Muscle of back (tissue), 11 donors: ENCODE results near the gene PRKG1. TPM values are rescaled to one million over a fixed set of nuclear protein-coding genes. Genes with fewer than 3 reads are reported as not detected.

Experiments
- DNase-seq, 3 donors: peaks; one replicate each; pipeline versions ENCODE4 v3.0.0 to v3.0.0-alpha.2; 2013
- polyA plus RNA-seq, 10 donors: library from polyadenylated mRNA; unstranded; fragments of 120-200 nt; gene quantifications; one replicate each; pipeline ENCODE4 v1.2.1, GENCODE V29; 2013; ENCODE audit not compliant: insufficient read length in 10 of 10

PRKG1 gene
- polyA plus RNA-seq, 10 donors: 32.4 to 71.5 (median 45.2) TPM

DNA sequence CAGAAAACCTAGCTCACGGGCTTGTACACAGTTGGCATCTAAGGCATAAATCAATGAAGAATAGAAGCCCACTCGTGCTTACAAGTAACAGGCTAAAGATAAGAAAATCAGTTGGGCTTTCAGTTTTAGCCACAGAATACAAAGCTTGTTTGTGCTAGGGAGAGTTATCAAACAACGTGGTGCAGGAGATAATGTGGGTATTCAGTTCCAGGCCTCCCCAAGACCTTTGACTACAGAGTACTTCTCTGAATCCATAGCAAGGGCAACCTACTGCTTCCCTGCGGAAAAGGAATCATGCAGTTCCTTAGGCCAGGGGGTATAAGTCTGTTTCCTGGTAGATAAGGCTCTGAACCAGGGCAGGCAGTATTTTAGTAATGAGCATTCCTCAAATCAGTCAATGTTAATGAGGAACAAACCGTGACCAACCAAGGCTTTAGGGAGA is 844.6 kb downstream of the PRKG1 start:
- peak in 1 of 3 donors; percentile 24 for DNase-seq

DNA sequence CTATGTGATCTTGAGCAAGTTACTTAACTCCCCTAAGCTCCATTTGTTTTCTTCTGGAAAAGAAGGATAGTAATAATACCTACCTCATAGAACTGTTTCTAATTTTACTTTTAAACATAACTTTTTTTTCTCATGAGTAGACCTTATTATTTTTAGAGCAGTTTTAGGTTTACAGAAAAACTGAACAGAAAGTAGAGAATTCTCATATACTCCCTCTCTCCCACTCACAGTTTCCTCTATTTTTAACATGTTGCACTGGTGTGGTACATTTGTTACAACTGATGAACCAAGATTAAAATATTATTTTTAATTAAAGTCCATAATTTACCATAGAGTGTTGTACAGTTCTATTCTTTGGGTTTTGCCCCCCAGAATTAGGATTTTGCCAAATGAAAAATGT is 846.4 kb downstream of the PRKG1 start:
- no peak for DNase-seq

DNA sequence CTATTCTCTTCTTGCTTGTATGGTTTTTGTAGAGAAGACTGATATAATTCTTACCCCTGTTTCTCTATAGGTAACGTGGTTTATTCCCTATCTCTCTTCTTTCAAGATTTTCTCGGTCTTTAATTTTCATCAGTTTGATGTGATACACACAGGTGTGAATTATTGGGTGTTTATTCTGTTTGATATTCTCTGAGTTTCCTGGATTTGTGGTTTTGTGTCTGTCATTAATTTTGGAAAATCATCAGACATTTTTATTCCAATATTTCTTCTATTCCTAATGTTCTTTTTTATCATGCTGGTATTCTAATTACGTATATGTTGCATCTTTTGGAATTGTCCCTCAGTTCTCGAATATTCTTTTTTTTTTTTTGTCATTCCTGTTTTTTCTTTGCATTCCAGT is 850.1 kb downstream of the PRKG1 start:
- no peak for DNase-seq

DNA sequence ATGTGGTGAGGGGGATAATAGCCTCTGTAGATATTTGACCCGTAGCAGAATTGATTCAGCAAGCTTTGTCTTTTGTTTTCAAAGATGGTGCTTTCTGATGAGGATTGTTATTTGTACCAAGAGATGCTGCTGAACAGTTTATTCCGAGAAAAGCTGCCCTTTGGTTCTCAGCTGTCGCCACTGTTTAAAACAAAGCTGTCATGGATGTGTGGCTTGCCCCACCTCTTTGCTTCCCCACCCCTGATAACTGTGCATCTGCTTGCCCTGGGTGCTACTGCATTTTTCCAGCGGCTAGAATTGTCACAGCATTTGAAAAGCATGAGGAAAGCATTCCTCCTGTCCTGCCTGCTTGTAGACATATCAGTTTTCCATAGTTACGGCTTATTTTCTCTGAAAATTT is 852.0 kb downstream of the PRKG1 start:
- DNase-seq: peak in 1 of 3 donors; percentile 40

DNA sequence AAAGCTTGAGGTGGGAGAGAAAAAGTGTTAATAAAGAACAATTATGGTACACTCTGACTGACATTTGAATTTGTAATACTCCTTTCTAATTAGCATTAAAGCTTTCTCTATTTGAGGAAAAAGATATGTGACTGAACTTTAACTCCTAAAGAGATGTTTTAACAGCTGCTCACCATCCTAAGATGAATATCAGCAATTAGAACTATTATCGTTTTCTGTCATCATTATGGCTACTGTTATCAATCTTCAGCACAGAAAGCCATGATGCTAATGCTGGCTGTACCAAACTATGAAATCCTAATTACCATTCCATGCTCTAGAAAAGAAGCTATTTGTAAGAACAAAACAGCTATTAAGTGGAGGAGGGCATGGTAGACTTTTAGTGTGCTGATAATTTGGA is 853.9 kb downstream of the PRKG1 start:
- no peak for DNase-seq

DNA sequence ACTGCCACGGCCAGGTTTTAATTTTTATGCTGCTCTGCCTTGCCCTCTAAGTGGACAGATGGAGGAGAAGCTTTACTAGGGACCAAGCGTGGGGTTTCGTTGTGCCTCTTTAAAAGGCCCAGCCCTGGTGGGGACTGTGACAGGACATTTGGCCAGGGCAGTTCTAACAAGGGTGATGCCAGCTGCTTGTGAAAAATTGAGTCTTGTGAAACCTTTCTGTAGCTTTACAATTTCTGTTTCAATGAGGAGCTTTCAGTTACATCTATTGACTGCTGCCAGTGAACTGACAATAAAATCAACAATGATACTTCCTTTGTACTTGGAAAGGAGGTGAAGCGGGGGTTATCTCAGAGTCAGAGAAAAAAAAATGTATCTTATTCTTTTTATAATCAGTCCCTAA is 858.2 kb downstream of the PRKG1 start:
- no peak for DNase-seq

DNA sequence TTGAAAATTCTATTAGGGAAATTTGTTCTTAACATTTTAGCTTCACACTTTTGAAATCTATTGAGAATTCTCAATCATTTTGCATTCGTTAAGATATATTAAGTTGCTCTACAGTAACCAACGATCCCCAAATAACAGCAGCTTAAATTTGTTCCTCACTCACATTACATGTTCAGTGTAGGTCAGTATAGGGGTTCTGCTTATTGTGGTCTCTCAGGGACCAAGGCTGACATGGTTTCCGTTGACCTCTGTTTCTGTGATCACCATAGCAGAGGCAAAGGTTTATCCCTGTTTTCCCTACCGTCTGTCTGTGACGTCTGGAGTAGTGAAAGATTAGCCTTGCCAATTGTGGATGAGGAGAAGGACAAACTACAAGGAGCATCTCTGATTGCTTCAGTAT is 860.1 kb downstream of the PRKG1 start:
- DNase-seq: no peak

DNA sequence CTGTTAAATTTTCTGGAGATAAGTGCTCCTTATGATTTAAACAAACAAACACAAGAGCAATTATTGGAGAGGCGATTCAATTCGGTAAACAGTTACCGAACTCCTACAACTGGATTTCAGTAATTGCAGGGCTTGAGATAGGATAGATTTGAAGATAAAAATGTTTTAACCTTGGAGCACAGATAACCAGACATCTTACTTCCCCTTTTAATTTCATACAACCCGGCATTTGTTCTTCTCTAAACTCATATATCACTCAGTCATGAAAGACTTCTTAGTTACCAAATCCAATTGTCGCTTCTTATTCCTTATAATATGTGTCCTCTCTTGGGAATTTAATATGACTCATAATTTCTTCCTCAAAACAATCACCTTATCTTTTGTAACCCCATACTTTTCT is 861.1 kb downstream of the PRKG1 start:
- no peak for DNase-seq

DNA sequence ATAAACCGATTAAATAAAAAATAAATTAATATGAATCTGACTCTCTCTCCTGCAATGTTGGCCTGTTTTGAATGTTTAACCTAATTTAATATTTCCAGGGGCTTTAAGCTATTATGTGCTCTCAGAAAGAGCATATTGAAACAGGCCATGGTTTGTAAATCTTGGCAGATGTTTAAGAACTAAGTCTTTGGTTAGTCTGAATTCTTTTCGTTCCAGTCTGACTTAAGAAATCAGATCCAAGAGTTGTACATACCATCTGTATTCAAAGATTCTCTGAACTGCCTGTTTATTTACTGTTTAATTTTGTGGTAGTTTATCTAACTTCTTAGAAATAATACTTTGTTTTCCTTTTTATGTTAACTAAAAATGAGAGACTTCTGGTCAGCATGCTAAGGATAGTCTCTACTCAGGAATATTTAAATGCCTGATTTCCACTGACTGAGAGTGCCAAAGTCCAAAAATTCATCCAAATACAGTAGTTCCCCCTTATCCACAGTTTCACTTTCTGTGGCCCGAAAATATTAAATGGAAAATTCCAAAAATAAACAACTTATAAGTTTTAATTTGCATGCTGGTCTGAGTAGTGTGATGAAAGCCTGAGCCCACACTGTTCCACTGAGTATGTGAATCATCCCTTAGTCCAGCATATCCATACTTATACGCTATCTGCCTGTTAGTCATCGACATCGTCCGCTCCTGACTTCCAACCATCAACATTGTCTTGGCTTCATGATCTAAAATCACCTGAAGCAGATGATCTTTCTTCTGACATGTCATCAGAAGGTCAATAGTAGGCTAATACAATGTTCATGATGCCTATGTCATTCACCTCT is 863.2 kb downstream of the PRKG1 start:
- peak in 1 of 3 donors; percentile 67 for DNase-seq

DNA sequence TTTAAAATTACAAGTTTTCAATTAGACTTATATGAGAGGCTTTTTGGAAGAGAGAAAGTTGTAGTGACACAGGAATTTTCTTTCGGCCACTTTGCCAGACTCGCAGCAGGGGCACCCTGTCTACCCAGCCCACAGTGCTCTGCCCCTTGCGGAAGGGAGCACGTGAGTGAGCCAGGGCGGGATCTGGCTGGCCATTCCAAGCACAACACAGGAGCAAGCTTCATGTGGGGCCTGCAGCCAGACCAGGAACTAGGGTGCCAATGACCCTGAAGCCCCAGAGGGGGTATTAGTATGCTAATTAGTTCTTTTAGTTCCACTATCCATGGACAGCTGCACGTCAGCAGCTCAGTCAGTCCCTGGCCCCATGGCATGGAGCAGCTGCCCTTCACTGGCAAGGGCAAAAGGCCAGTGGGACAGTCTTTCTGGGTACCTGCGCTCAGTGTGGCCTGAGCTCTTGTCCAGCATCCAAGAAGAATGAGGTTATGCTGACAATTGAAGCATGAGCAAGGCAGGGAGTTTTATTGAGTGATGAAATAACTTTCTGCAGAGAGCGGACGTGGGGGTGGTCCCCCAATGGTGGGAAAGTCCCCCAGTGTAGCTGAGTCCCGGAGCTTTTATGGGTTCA is 876.2 kb downstream of the PRKG1 start:
- DNase-seq: peak in 1 of 3 donors; percentile 25

DNA sequence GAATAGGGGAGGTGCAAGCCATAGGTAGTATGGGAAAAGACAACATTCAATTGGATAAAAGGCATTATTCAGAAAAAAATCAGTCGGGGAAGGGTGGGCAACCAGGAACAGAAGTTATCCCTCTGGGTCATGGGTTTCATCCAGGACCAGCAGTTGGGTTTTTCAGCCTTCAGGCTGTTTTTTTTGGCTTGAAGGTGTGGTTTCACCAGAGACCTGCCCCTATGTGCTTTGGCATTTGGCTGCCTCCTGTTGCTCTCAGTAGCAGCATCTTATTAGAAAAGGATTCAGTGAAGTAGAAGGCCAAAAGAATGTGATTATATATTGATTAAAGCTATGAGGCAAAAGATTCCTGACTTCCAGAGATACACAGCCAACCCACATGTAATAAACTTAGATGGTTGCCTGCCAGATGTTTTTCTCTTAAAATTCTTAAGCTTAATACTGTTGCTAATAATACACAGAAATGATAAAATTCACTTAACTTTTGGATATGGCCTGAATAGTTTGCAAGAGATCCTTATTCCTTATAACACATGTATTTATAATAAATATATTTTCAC is 876.8 kb downstream of the PRKG1 start:
- peak in 1 of 3 donors; percentile 54 for DNase-seq

DNA sequence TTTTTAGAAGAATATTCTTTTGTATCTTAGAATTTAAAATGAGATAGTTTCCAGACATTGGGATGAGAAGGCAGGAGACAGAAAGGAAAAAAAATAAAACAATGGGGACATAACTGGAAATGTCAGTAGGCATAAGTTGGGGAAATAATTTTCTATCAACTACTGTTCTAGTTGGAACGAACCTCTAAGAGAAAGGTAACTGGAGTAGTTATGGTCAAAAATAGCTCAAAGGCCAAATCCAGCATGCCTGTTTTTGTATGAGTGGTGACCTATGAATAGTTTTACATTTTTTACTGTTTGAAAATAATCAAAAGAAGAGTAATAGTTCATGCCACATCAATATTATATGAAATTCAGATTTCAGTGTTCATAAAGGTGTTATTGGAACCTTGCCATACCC is 877.3 kb downstream of the PRKG1 start:
- no peak for DNase-seq

DNA sequence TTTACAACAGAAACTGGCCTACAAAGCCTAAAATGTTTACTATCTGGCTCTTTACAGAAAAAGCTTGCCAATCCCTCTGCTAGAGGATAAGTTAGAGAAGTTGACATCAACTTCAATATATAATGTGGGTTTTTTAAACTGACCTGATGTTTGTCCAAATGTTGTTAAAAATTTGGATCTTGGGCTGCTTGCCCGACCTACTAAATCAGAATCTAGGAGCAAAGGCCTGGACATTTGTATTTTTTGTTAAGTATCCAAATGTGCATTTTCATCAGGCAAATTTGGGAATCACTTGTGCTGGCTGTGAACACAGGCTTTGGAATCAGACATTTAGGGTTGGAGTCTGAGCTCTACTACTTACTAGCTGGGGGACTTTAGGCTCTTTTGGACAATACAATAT is 877.8 kb downstream of the PRKG1 start:
- DNase-seq: peak in 2 of 3 donors; percentile 61 to 84

DNA sequence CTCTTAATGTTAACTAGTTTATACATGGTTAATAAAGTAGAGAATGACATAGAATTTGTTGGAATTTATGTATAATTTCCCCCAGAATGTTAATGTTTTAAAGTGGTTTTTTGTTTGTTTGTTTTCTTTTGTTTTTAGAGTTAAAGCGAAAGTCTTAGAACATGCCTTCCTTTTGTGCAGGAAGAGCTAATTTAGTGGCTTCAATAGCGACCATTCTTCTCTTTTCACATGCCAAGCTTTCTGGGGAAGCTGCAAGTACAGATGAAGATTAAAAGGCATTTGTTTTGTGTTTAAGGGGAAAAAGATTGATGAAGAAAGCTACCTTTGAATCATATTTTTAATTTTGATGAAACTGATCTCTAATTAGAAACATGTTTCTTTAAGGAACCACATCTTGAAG is 881.4 kb downstream of the PRKG1 start:
- no peak for DNase-seq

DNA sequence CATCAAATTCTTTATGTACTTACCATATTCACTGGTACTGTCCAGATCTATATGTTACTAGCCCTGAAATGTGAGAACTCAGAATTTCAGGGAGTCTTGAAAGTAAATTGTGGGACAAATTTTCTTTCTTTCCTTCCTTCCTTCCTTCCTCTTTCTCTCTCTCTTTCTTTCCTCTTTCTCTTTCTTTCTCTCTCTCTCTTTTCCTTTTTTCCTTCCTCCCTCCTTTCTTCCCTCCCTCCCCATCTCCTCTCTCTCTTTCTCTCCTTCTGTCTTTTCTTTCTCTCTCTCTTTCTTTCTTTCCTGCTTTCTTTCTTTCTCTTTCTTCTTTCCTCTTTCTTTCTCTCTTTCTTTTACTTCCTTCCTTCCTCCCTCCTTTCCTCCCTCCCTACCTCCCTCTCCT is 882.5 kb downstream of the PRKG1 start:
- no peak for DNase-seq

DNA sequence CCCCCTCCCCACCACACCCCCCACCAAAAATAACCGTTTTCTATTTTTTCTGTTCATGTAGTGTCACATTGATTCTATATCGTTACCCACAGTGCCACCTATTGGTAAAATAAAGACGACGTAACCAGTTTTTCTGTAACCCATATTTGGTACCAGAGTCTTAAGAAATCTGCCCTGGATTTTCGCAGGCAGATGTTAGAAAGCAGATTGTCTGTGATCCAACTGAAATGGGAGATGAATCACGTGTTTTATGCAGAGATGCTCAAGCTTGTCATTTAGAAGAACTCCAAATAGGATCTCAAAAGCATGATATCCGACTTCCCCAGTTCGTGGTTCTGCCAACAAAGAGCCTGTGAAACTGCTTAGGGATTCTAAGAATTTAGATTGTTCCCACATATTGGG is 886.2 kb downstream of the PRKG1 start:
- DNase-seq: peak; percentile 64 to 81 (median 66)

DNA sequence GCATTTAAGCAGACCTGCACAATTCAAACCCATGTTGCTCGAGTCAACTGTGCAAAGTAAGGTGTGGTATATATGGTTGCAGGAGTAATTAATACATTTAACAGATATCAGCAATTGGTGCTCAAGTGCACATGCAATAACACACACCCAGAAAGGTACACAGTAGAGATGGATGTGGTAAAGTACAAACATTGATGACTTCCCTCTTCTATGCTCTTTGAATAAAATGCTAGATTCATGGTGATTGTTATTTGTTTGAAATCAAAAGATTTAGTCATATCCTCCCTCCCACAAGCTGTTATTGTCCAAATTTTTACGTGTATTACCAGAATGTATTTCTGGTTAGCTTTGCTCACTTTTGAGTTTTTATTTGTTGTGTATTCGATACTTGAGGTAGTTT is 887.1 kb downstream of the PRKG1 start:
- no peak for DNase-seq

DNA sequence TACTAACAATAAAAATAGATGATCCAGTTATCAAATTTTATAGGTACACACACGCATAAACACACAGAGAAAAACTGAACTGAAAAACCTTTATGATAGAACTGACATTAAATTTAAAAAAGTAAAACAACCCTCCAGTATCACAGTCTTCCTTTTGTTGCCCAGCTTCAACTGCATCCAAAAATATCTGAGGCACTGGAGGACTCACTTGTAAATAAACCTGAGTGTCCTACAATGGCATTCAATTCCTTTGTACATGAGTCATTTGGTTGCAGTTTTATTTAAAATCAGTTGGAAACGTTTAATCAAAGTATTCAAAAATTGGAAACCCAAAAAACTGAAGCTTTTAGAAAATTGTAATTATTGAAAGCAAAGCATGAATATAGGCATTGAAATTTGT is 890.3 kb downstream of the PRKG1 start:
- DNase-seq: no peak

DNA sequence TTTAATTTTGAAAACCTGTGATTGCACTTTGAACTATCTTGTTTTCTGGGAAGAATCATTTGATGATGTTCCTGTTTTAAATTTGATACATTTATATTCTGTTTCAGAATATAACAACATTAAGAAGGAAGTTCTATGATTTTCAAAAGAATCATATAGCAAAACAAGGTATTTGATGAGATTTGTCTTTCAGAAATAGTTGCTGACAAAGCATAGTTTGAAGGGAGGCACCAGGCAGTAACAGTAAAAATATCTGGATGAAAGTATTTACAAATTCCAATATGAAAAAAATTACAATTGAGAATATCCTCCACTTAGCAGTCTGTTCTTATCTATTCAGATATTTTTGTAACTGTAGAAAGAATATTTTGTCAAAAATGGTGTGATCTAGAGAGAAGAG is 891.2 kb downstream of the PRKG1 start:
- DNase-seq: no peak

DNA sequence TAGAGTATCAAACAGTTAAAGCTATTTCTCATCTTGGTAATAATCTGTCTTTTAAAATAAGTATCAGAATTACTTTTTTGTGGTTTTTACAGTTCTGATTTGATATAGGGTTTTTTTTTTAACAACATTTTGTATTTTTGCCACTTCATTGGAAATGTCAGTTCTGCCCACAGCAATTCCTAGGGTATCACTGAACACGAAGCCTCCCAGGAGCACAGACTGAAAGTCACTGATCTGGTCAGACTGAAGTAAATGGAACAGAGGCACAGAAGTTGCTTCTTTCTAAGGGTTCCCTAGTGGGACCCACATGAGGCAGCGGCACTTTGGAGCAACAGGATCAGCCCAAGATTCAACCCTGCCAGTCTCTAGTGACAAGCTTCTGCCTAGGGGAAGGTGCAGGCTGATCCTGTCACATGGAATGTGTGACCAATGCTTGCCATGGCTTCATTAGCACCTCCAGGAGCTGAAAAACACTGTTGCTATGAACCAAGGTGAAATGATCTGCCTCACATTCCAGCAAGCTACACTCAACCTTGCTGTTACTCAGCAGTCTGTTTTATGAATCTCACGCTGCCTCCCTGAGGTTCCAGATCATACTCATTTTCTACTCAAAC is 898.6 kb downstream of the PRKG1 start:
- DNase-seq: no peak

DNA sequence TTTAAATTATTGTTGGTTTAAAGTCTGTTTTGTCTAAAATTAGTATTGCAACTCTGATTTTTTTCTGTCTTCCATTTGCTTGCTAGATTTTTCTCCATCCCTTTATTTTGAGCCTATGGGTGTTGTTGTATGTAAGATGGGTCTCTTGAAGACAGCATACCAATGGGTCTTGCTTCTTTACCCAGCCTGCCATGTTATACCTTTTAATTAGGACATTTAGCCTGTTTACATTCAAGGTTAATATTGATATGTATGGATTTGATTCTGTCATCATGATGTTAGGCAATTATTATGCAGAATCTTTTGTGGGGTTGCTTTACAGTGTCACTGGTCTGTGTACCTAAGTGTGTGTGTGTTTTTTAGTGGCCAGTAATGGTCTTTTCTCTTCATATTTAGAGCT is 906.5 kb downstream of the PRKG1 start:
- no peak for DNase-seq

DNA sequence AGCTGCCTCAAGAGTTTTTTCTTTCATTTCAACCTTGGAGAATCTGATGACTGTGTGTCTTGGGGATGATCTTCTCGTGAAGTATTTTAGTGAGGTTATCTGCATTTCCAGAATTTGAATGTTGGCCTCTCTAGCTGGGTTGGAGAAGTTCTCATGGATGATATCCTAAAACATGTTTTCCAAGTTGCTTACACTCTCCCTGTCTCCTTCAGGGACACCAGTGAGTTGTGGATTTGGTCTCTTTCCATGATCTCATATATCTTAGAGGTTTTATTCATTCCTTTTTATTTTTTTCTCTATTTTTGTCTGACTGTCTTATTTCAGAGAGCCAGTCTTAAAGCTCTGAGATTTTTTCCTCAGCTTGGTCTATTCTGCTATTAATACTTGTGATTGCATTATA is 907.4 kb downstream of the PRKG1 start:
- DNase-seq: no peak

DNA sequence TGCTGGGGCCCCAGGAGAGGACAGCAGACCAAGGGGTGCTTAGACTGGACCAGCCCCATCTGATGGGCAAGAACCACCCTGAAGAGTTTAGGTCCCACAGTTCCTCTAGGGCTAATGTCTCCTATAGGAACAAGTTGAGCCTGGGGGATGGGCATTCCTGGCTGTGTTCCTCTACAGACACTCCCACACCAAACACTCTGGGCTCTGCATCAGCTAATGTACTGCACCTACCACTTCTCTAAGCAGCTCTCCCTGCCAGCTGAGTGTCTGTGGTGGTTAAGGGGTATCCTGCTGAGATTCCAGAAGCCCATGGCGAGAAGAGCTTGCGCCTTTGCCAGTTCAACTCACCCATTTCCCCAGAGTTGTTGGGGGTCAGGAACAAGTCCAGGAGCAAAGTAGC is 909.2 kb downstream of the PRKG1 start:
- no peak for DNase-seq
